ENCODE data around the gene RAVER2.
"Not testable (repeated sequence)": the region's sequence is repeated elsewhere in the genome, so short reads cannot be mapped to it uniquely, and the experiment has no call there.

RAVER2 gene

GRCh38 chr1:64769971-64770370 is 25.1 kb downstream of the RAVER2 start:
- no peak overlapping the region for H3K4me2 ChIP-seq (ENCODE audit: low read length)
- H3K9ac ChIP-seq (ENCODE audit: low read length), result no peak overlapping the region
- peaks cover 23% of the 10 kb centered on the region for H3K36me3 ChIP-seq (replicated peaks; ENCODE audit: low read depth, low read length)
- H3K27me3 ChIP-seq (ENCODE audit: low read depth, low read length), result no peaks in the 10 kb centered on the region
- H3K27ac ChIP-seq (ENCODE audit: low read length), result no peak overlapping the region
- no peaks in the 10 kb centered on the region for H3K79me2 ChIP-seq (ENCODE audit: low read length)
- H4K20me1 ChIP-seq (ENCODE audit: insufficient read depth, low read length), result no peaks in the 10 kb centered on the region
- TF ChIP-seq CTCF (IDR thresholded peaks at IDR 0.05; ENCODE audit: low read depth, low read length) (no peak), EZH2phosphoT487 (IDR thresholded peaks at IDR 0.05; ENCODE audit: low read depth) (no peak)
- no peak overlapping the region for H2AFZ ChIP-seq (ENCODE audit: low read depth, low read length)
- peaks cover 17% of the 10 kb centered on the region for H3K4me1 ChIP-seq (ENCODE audit: low read length)
- no peak overlapping the region for H3K4me3 ChIP-seq (ENCODE audit: low read length)
- H3K9me3 ChIP-seq (ENCODE audit: insufficient read depth, low read length), result no peaks in the 10 kb centered on the region

- peaks cover 21% of the 10 kb centered on the region for H3K4me1 ChIP-seq (ENCODE audit: low read length)
- H3K4me3 ChIP-seq (ENCODE audit: low read length); H3K27ac ChIP-seq (ENCODE audit: low read length); H3K79me2 ChIP-seq (ENCODE audit: low read length); H3K9me3 ChIP-seq (ENCODE audit: insufficient read depth, low read length); H3K4me2 ChIP-seq (ENCODE audit: low read length); H3K9ac ChIP-seq (ENCODE audit: low read length); H3K27me3 ChIP-seq (ENCODE audit: low read depth, low read length); H4K20me1 ChIP-seq (ENCODE audit: insufficient read depth, low read length); H2AFZ ChIP-seq (ENCODE audit: low read depth, low read length): not testable (repeated sequence)
- peaks cover 23% of the 10 kb centered on the region for H3K36me3 ChIP-seq (replicated peaks; ENCODE audit: low read depth, low read length)
These were observed 28.4 kb downstream of the RAVER2 start for GRCh38 chr1:64773306-64773705.

- no peak overlapping the region for H3K4me2 ChIP-seq (ENCODE audit: low read length)
- no peak overlapping the region for H2AFZ ChIP-seq (ENCODE audit: low read depth, low read length)
- peaks cover 6% of the 10 kb centered on the region; the same call in 1 of the 2 replicates for H3K4me1 ChIP-seq (ENCODE audit: low read length)
- no peak overlapping the region for H3K9ac ChIP-seq (ENCODE audit: low read length)
- no peak overlapping the region for H3K27ac ChIP-seq (ENCODE audit: low read length)
- no peak overlapping the region for H3K4me3 ChIP-seq (ENCODE audit: low read length)
- H3K27me3 ChIP-seq (ENCODE audit: low read depth, low read length), result no peaks in the 10 kb centered on the region
- H3K9me3 ChIP-seq (ENCODE audit: insufficient read depth, low read length), result no peaks in the 10 kb centered on the region
- TF ChIP-seq EZH2phosphoT487 (IDR thresholded peaks at IDR 0.05; ENCODE audit: low read depth) (no peak), CTCF (IDR thresholded peaks at IDR 0.05; ENCODE audit: low read depth, low read length) (no peak)
- H3K36me3 ChIP-seq (replicated peaks; ENCODE audit: low read depth, low read length), result peaks cover 15% of the 10 kb centered on the region
- no peaks in the 10 kb centered on the region for H4K20me1 ChIP-seq (ENCODE audit: insufficient read depth, low read length)
- H3K79me2 ChIP-seq (ENCODE audit: low read length), result no peaks in the 10 kb centered on the region
These were observed 30.2 kb downstream of the RAVER2 start for GRCh38 chr1:64775113-64775512.

GRCh38 chr1:64782044-64782443 is 37.2 kb downstream of the RAVER2 start:
- not testable (repeated sequence) for H4K20me1 ChIP-seq (ENCODE audit: insufficient read depth, low read length); H3K79me2 ChIP-seq (ENCODE audit: low read length); H3K9ac ChIP-seq (ENCODE audit: low read length); H2AFZ ChIP-seq (ENCODE audit: low read depth, low read length); H3K27ac ChIP-seq (ENCODE audit: low read length); H3K36me3 ChIP-seq (replicated peaks; ENCODE audit: low read depth, low read length); H3K4me2 ChIP-seq (ENCODE audit: low read length); H3K9me3 ChIP-seq (ENCODE audit: insufficient read depth, low read length); H3K4me1 ChIP-seq (ENCODE audit: low read length); H3K27me3 ChIP-seq (ENCODE audit: low read depth, low read length); H3K4me3 ChIP-seq (ENCODE audit: low read length)

- H3K4me3 ChIP-seq (ENCODE audit: low read length); H2AFZ ChIP-seq (ENCODE audit: low read depth, low read length); H3K9ac ChIP-seq (ENCODE audit: low read length); H3K9me3 ChIP-seq (ENCODE audit: insufficient read depth, low read length); H3K4me1 ChIP-seq (ENCODE audit: low read length); H4K20me1 ChIP-seq (ENCODE audit: insufficient read depth, low read length); H3K4me2 ChIP-seq (ENCODE audit: low read length); H3K27me3 ChIP-seq (ENCODE audit: low read depth, low read length); H3K27ac ChIP-seq (ENCODE audit: low read length); H3K79me2 ChIP-seq (ENCODE audit: low read length); H3K36me3 ChIP-seq (replicated peaks; ENCODE audit: low read depth, low read length): not testable (repeated sequence)
These were observed 38.0 kb downstream of the RAVER2 start for GRCh38 chr1:64782848-64783247.
